Karpas-422 (cell line): ENCODE data around the gene ORAI1. TPM values are rescaled to one million over a fixed set of nuclear protein-coding genes. Genes with fewer than 3 reads are reported as not detected.
"Not testable (repeated sequence)": the region's sequence is repeated elsewhere in the genome, so short reads cannot be mapped to it uniquely, and the experiment has no call there.

Experiments used
- DNase-seq: peaks from one replicate; pipeline ENCODE4 v3.0.0-alpha.2; 2015
- H2AFZ ChIP-seq: fragments of 200-600 bp; sonication (generic); 2 replicates; pipeline ENCODE4 v1.6.1; 2014; ENCODE audit warnings: antibody characterized with exemption, low read length, mixed read lengths
- H3K27ac ChIP-seq: fragments of 200-600 bp; sonication (generic); 2 replicates; pipeline ENCODE4 v1.5.1; 2014; ENCODE audit warnings: mild to moderate bottlenecking, low read length, moderate library complexity
- H3K27me3 ChIP-seq: fragments of 200-600 bp; sonication (generic); 2 replicates; pipeline ENCODE4 v1.6.1; 2014; ENCODE audit warnings: low read length, mixed read lengths
- H3K36me3 ChIP-seq: fragments of 200-600 bp; sonication (generic); 2 replicates; pipeline ENCODE4 v1.6.1; 2014; ENCODE audit warnings: low read length, mixed read lengths; ENCODE audit not compliant: insufficient read depth
- H3K4me1 ChIP-seq: fragments of 200-600 bp; sonication (generic); 2 replicates; pipeline ENCODE4 v1.6.1; 2014; ENCODE audit warnings: mild to moderate bottlenecking, low read length, mixed read lengths
- H3K4me2 ChIP-seq: fragments of 200-600 bp; sonication (generic); 2 replicates; pipeline ENCODE4 v1.6.1; 2014; ENCODE audit warnings: low read length, low read depth, mild to moderate bottlenecking; ENCODE audit not compliant: poor library complexity, severe bottlenecking
- H3K4me3 ChIP-seq: fragments of 200-600 bp; sonication (generic); 2 replicates; pipeline ENCODE4 v1.5.1; 2014; ENCODE audit warnings: mild to moderate bottlenecking, antibody characterized with exemption, low read length, mixed read lengths
- H3K79me2 ChIP-seq: fragments of 200-600 bp; sonication (generic); 2 replicates; pipeline ENCODE4 v1.6.1; 2014; ENCODE audit warnings: mild to moderate bottlenecking, low read length, mixed read lengths
- H3K9ac ChIP-seq: fragments of 200-600 bp; sonication (generic); 2 replicates; pipeline ENCODE4 v1.6.0; 2014; ENCODE audit warnings: low read length
- H3K9me2 ChIP-seq: fragments of 200-600 bp; sonication (generic), shearing (Covaris generic); replicated peaks from 2 replicates; pipeline ENCODE4 v1.6.0; 2014; ENCODE audit warnings: mild to moderate bottlenecking, low read length, moderate library complexity; ENCODE audit not compliant: insufficient read depth
- H3K9me3 ChIP-seq: fragments of 300-700, 200-600 bp; sonication (generic); 2 replicates; pipeline ENCODE4 v1.6.1; 2014; ENCODE audit warnings: low read length, mixed read lengths
- H4K20me1 ChIP-seq: fragments of 200-600 bp; sonication (generic); 2 replicates; pipeline ENCODE4 v1.6.1; 2014; ENCODE audit warnings: mild to moderate bottlenecking, antibody characterized with exemption, low read length, low read depth; ENCODE audit not compliant: insufficient read depth
- total RNA-seq: library from RNA; depleted of rRNA; stranded (reverse); fragments of >200 nt; shearing (Covaris generic); gene quantifications from 2 replicates; pipeline ENCODE4 v1.2.3, GENCODE V29; 2014; ENCODE audit warnings: low replicate concordance

Gene ORAI1
- total RNA-seq, 1 experiment from 2014 or later: 20.3 TPM

- not testable (repeated sequence) for H3K27ac ChIP-seq, H3K4me3 ChIP-seq
These were observed 35.2 kb downstream of the ORAI1 start for GRCh38 chr12:121661353-121662105.

DNA sequence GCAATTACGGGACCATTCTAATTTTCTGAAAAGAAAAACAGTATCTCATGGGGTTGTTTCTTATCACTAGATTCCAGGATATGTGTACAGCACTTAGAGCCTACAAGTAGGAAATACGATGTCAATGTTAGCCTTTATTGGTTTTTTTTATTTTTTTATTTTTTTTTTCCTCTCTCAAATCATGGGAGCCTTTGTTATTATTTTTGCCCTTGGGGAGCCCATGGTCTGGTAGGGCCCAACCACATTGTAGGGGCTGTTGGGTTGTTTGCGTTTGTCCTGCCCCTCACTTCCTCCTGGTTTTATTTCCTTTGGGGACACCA lies 37.2 kb downstream of the ORAI1 start:
- Histone ChIP-seq H3K79me2 (peaks cover 13% of the 10 kb centered on the region), H3K9me2 (no peaks in the 10 kb centered on the region), H3K27me3 (no peaks in the 10 kb centered on the region), H3K9ac (no peak overlapping the region; the same call in 1 of the 2 replicates), H3K4me1 (peaks cover 11% of the 10 kb centered on the region), H3K27ac (peak overlapping the region; percentile 56), H3K4me2 (peak overlapping the region; percentile 86), H2AFZ (no peak overlapping the region), H4K20me1 (no peaks in the 10 kb centered on the region), H3K4me3 (no peak overlapping the region), H3K36me3 (no peaks in the 10 kb centered on the region), H3K9me3 (no peaks in the 10 kb centered on the region)
- no peak for DNase-seq

More at GRCh38 chr12:121661353-121662105, 35.2 kb downstream of the ORAI1 start:
- H2AFZ ChIP-seq, DNase-seq, H3K9ac ChIP-seq, H3K4me2 ChIP-seq, H3K36me3 ChIP-seq, H3K9me2 ChIP-seq, H3K9me3 ChIP-seq, H4K20me1 ChIP-seq, H3K27me3 ChIP-seq: not testable (repeated sequence)
- H3K4me1 ChIP-seq: peaks cover 11% of the 10 kb centered on the region
- H3K79me2 ChIP-seq: peaks cover 13% of the 10 kb centered on the region

DNA sequence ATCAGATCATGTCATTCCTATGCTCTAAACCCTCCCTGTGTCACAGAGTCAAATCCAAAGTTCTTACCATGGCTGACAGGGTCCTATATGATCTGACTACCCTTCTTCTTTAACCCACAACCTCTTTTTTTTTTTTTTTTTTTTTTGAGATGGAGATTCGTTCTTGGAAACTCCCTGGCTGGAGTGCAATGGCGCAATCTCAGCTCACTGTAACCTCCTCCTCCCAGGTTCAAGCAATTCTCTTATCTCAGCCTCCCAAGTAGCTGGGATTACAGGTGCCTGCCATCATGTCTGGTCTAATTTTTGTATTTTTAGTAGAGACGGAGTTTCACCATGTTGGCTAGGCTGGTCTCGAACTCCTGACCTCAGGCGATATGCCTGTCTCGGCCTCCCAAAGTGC lies 40.5 kb downstream of the ORAI1 start:
- Histone ChIP-seq H3K4me1 (peaks cover 16% of the 10 kb centered on the region), H3K79me2 (peaks cover 13% of the 10 kb centered on the region)
- H3K9me3 ChIP-seq, H3K4me3 ChIP-seq, H2AFZ ChIP-seq, H3K9ac ChIP-seq, DNase-seq, H3K36me3 ChIP-seq, H3K27ac ChIP-seq, H4K20me1 ChIP-seq, H3K9me2 ChIP-seq, H3K4me2 ChIP-seq, H3K27me3 ChIP-seq: not testable (repeated sequence)

DNA sequence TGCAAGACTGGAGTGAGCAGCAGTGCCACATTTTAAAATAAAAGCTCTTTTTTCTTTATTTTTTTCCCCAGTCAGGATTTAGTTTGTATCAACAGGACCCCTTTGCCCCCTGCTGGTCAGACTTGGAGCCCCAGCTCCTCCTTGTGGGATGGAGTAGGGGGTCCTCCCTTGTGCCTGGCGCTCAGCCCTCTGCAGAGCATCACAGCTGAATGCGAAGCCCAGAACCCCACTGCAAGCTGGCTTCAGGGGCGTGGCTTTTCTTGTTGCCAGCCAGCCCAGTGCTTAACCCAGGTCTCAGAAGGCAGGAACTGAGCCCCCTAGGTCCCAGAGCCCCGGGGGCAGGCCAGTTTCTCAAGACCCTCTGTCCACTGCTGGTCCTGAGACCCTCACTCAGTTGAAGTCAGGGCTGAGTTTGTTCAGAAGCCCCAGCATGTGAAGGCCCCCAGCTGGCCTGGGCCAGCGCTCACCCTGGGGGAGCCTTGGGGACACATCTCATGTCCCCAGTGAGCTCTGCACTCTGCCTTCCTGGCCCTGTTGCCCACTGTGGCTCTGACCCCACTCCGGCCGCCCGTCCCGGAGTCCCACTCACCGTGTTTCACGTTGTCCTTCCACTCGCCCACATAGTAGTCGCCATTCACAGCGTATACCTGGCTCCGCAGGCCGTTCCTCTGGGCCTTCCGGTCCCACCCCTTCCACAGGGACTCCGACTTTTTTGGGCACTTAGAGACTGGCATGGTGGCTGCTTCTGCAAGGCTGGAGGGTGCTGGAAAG lies 42.6 kb downstream of the ORAI1 start:
- Histone ChIP-seq H4K20me1 (no peaks in the 10 kb centered on the region), H3K4me1 (peaks cover 25% of the 10 kb centered on the region), H3K79me2 (peaks cover 13% of the 10 kb centered on the region), H3K9me2 (no peaks in the 10 kb centered on the region), H3K27me3 (no peaks in the 10 kb centered on the region), H3K9me3 (no peaks in the 10 kb centered on the region), H3K4me2 (no peak overlapping the region), H2AFZ (no peak overlapping the region), H3K4me3 (no peak overlapping the region), H3K36me3 (no peaks in the 10 kb centered on the region), H3K9ac (no peak overlapping the region), H3K27ac (no peak overlapping the region)
- peak; percentile 78 for DNase-seq

GRCh38 chr12:121669521-121669900 lies 43.2 kb downstream of the ORAI1 start, which contains the start of gene MORN3:
Gene MORN3, minus strand, starts transcription at chr12:121669654. Its CDS starts 171 bp downstream, at chr12:121669483.
- Histone ChIP-seq H3K9me2 (no peaks in the 10 kb centered on the region), H3K9ac (no peak within 1 kb of the TSS), H3K27me3 (no peaks in the 10 kb centered on the region), H3K9me3 (no peaks in the 10 kb centered on the region), H3K79me2 (peaks cover 8% of the 10 kb centered on the region), H4K20me1 (no peaks in the 10 kb centered on the region), H3K4me1 (peaks cover 25% of the 10 kb centered on the region), H3K4me3 (no peak within 1 kb of the TSS), H3K36me3 (no peaks in the 10 kb centered on the region), H3K27ac (no peak within 1 kb of the TSS), H2AFZ (no peak within 1 kb of the TSS), H3K4me2 (no peak within 1 kb of the TSS)
- DNase-seq: no peak

DNA sequence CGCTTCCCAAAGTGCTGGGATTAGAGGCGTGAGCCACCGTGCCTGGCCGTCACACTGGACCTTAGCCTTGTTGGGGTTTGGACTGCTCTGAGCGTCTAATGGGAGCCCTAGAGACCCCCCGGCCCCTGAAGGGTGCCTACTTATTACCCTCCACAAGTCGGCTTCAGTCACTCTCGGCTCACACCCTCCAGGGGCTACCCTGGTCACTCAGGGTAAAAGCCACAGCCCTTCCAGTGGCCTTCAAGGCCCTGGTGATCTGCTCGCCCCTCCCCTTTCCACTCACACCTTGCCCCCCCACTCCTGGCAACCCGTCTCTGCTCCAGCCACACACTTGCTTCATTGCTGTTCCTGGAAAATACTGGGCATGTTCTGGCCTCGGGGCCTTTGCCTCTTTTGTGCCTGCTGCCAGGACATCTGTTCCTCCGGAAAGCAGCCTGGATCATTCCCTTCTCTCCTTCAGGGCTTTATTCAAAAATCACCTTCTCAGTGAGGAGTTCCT lies 46.7 kb downstream of the ORAI1 start:
- DNase-seq: peak; percentile 46
- Histone ChIP-seq H3K79me2 (no peaks in the 10 kb centered on the region), H3K36me3 (no peaks in the 10 kb centered on the region), H3K4me1 (peaks cover 19% of the 10 kb centered on the region), H3K9me3 (no peaks in the 10 kb centered on the region), H3K27me3 (no peaks in the 10 kb centered on the region), H3K9me2 (no peaks in the 10 kb centered on the region), H3K9ac (peak overlapping the region; percentile 49), H3K4me2 (peak overlapping the region; percentile 80), H3K4me3 (peak overlapping the region; percentile 65), H4K20me1 (no peaks in the 10 kb centered on the region), H2AFZ (peak overlapping the region; percentile 85), H3K27ac (no peak overlapping the region)

GRCh38 chr12:121676190-121676589 lies 49.9 kb downstream of the ORAI1 start:
- no peaks in the 10 kb centered on the region for H3K9me3 ChIP-seq
- no peak overlapping the region for H3K4me2 ChIP-seq
- no peak overlapping the region for H3K27ac ChIP-seq
- no peak overlapping the region for H3K9ac ChIP-seq
- no peaks in the 10 kb centered on the region for H4K20me1 ChIP-seq
- H2AFZ ChIP-seq: no peak overlapping the region
- no peaks in the 10 kb centered on the region for H3K79me2 ChIP-seq
- no peaks in the 10 kb centered on the region for H3K9me2 ChIP-seq
- no peaks in the 10 kb centered on the region for H3K36me3 ChIP-seq
- peaks cover 19% of the 10 kb centered on the region for H3K4me1 ChIP-seq
- H3K27me3 ChIP-seq: no peaks in the 10 kb centered on the region
- H3K4me3 ChIP-seq: no peak overlapping the region
- no peak for DNase-seq

DNA sequence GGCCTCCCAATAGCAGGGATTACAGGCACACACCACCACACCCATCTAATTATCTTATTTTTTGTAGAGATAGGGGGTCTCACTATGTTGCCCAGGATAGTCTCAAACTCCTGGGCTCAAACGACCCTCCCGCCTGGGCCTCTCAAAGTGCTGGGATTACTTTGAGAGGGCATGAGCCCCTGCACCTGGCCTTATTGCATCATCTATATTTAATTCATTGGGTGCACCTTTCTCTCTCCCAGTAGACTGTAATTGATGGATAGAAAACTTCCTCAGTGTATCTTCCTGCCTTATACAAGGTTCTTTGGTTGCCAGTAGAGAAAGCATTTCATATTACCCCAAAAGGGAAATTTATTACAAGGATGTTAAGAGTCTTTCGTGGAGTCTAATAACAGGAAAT lies 52.0 kb downstream of the ORAI1 start:
- Histone ChIP-seq H4K20me1 (no peaks in the 10 kb centered on the region), H3K9me2 (no peaks in the 10 kb centered on the region), H2AFZ (no peak overlapping the region)

More for the DNA sequence above, 52.0 kb downstream of the ORAI1 start:
- Histone ChIP-seq H3K4me3 (no peak overlapping the region), H3K9ac (no peak overlapping the region), H3K4me2 (no peak overlapping the region), H3K27ac (no peak overlapping the region), H3K9me3 (no peaks in the 10 kb centered on the region), H3K4me1 (peaks cover under 1% of the 10 kb centered on the region; the same call in 1 of the 2 replicates), H3K27me3 (no peaks in the 10 kb centered on the region), H3K79me2 (no peaks in the 10 kb centered on the region), H3K36me3 (no peaks in the 10 kb centered on the region)
- no peak for DNase-seq
